GM21619 (cell line): ENCODE measurements around the gene PRAF2.

Source experiments
- ATAC-seq: cut with Tn5 transposase; IDR thresholded peaks from one replicate; pipeline ENCODE4 v1.9.1; 2021; ENCODE audit not compliant: unreplicated experiment

PRAF2 gene, protein sequence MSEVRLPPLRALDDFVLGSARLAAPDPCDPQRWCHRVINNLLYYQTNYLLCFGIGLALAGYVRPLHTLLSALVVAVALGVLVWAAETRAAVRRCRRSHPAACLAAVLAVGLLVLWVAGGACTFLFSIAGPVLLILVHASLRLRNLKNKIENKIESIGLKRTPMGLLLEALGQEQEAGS

GRCh38 chrX:49073601-49074575 is at the start of gene PRAF2:
TSS of gene PRAF2 (minus strand) at chrX:49074002. CDS start at chrX:49073987, 15 bp downstream.
- peak; percentile 90 for ATAC-seq

- no peak for ATAC-seq
Measured at GRCh38 chrX:49122499-49122898, 48.7 kb upstream of the PRAF2 start.

DNA sequence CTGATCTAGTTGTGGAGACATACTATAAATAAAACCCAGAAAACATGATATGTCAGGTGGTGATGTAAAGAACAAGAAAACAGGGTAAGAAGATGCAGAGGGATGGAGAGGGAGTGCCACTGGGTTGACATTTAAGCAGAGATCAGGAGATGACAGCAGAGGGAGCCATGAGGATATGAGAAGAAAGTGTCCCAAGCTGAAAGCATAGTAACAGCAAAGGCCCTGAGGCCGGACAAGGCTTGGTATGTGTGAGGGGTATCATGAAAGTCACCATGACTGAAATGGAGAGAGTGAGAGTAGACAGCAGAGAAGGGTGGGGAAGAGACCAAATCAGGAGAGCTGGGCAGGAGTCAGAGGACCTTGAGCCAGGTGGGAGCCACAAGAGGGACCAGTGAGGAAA is 46.3 kb upstream of the PRAF2 start:
- no peak for ATAC-seq

DNA sequence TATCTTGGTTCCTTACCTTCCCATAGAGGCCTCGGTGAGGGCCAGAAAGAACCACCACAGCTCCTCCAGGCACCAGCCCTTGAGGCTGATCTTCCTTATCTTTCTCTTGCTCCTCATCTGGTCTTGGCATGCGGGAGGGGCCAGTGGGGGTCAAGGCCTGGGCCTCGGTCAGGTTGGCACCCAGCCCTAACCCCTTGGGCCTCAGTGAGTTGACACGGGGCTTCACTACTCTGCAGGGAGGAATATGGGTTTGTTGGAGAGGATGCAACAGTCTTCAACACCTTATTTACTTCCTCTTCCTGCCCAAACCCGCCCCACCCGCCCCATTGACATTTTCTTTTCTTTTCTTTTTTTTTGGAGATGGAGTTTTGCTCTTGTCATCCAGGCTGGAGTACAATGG is 43.8 kb upstream of the PRAF2 start:
- ATAC-seq = no peak

- ATAC-seq = no peak
Measured at GRCh38 chrX:49116716-49117115, 42.9 kb upstream of the PRAF2 start.

- no peak for ATAC-seq
Measured at GRCh38 chrX:49116076-49116475, 42.3 kb upstream of the PRAF2 start.

- ATAC-seq = no peak
Measured at GRCh38 chrX:49111791-49112190, 38.0 kb upstream of the PRAF2 start.

DNA sequence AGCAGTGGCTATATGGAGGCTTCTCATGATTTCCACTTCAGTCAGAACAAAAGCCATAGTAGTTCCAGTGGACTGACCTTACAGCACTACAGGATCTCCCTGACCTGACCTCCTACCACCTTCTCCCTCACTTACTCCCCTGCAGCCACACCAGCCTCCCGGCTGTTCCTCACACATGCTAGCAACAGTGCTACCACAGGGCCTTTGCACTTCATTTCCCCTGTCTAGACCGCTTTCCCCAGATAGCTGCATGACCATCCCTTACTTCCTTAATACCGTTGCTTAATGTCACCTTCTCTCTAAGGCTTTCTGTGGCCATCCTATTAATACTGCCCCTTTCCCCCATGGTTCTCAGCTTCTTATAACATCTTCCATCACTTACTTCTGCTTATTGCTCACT is 36.6 kb upstream of the PRAF2 start:
- no peak for ATAC-seq

DNA sequence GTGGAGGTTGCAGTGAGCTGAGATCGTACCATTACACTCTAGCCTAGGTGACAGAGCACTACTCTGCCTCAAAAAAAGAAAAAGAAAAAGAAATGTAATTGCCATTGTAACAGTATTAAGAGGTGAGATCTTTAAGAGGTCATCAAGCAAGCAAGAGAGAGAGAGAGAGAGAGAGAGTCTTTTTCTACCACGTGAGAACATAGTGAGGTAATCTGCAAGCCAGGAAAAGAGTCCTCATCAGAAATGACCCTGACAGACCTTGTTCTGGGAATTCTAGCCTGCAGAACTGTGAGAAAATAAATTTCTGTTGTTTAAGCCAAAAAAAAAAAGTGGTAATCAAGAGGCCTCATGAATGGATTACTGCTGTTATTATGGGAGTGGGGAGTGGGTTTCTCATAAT is 34.8 kb upstream of the PRAF2 start:
- no peak for ATAC-seq

GRCh38 chrX:49106930-49107329 is 33.1 kb upstream of the PRAF2 start:
- no peak for ATAC-seq

DNA sequence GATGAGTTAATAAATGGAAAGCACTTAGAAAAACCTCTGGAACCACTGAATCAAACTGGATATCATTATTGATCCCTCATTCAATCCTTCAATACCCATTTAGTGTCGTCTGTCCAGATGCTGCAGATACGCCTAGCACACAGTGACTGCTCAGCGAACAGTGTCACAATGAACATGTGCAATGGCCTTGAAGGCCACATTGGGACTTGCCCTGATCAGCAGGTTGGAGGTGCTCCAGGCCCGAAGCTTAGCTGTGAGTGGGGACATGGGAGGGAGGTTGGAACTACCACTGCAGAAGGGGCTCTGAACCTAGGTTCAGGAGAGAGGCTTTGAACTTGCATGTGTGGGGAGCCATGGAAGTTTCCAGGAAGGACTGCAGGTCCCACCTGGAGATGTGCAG is 32.5 kb upstream of the PRAF2 start:
- ATAC-seq = no peak

- ATAC-seq = no peak
Measured at GRCh38 chrX:49103637-49104036, 29.8 kb upstream of the PRAF2 start.

DNA sequence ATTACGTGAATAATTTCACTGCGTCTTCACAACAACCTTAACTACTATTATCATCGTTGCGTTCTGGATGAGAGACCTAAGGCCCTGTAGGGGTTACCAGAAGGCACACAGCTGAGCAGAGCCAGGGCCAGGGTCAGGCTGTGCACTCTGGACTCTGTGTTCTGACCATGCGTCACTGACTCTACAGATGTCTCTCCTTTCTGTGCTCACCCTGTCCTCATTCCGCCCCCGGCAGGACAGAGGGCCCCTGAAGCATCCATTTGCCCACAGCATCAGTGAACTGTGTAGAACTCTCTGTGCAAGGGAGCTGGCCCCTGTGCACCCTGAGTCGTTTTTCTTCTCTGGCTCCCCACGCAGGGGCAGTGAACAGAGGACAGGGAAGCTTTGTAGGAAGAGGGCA is 28.4 kb upstream of the PRAF2 start:
- no peak for ATAC-seq

DNA sequence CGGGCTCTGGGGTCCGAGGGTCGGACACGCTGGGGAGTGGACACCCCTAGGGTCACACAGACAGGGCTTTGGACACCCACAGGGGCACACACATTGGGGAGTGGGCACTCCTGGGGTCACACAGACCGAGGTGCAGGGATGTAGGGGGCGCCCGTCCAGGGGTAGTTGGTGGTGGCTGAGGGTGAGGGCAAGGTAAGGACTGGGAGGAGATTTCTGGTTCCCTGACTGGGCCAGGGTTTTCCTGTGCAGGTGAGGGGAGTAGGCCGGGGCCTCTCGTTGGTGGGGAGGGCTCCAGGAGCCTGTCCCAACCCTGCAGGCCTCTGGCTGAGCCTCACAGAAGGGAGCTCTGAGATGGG is 27.8 kb upstream of the PRAF2 start:
- no peak for ATAC-seq

DNA sequence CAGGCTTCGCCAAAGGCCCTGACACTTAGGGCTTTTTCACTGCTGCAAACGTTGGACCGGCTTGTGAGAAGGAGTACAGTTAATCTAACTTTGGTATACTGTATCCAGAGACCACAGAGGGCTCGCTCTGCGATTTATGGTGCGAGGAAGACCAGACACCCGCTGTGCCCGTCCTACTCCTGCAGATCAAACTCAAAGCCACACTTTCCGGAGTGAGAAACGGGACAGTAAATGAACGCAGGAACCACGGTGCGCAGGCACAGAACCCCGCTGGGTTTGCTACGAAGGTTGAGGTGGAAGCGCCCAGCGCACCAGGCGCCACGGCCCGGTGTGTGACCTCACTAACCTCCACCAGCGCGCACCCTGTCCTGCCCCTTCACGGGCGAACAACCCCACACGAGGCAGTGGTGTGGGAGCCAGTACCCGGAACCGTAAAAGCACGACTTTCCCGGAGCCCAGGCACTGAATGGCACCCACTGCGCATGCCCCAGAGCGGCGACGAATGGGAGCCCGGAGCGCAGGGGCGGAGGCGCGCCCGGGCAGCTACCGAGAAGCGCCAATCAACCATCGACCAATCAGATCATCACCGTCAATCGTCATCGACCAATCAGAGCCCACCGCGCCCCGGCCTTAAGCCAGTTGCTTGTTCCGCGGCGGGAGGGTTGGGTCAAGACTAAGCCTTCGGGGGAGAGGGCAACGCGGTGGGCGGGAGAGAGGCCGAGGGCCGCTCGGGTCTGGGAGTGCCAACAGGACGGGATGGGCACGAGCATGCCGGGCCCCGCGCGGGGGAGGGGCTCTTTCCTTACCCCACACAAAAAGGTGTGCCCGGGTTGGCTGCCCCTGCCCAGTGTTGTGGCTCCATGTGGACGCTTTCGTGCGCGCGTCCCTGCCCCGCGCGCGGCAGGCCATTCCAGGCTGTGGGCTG is 27.2 kb upstream of the PRAF2 start:
- ATAC-seq = peak; percentile 93

GRCh38 chrX:49096419-49096818 is 22.6 kb upstream of the PRAF2 start:
- no peak for ATAC-seq

DNA sequence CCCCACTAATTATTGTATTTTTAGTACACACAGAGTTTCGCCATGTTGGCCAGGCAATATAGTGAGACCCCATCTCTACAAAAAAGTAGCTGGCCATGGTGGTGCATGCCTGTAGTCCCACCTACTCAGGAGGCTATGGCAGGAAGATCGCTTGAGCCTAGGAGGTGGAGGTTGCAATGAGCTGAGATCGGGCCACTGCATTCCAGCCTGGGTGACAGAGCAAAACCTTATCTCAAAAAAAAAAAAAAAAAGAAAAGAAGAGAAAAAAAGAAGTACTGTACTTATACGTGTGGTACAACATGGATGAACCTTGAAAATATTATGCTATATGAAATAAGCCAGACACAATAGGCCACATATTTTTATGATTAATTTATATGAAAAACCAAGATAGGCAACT is 15.8 kb upstream of the PRAF2 start:
- no peak for ATAC-seq

- ATAC-seq = no peak
Measured at GRCh38 chrX:49082271-49082871, 8.6 kb upstream of the PRAF2 start.

GRCh38 chrX:49079489-49080428 is 6.0 kb upstream of the PRAF2 start, which contains the start of gene WDR45:
TSS of gene WDR45 (minus strand) at chrX:49079887. CDS start at chrX:49078095, 1,792 bp downstream.
- no peak for ATAC-seq

GRCh38 chrX:49077941-49078340 is 4.1 kb upstream of the PRAF2 start:
- ATAC-seq = no peak
